Tibial artery (tissue), 4 donors: ENCODE data around the gene PRRC2B.

ENCODE experiments used
- DNase-seq, 2 donors: peaks; one replicate each; pipeline ENCODE4 v3.0.0-alpha.2; 2019
- H3K27ac ChIP-seq, 2 donors: fragments of 200-600 bp; sonication (generic) in 1 of 2; 1 replicate in 1 of 2; 2 replicates in 1 of 2; pipeline ENCODE4 v1.5.1; 2018 to 2019; ENCODE audit warnings: mild to moderate bottlenecking in 1 of 2
- H3K27me3 ChIP-seq, 2 donors: fragments of 200-600 bp; sonication (generic) in 1 of 2; one replicate each; pipeline versions ENCODE4 v1.5.1 to v1.6.0; 2016 to 2019
- H3K36me3 ChIP-seq, 3 donors: fragments of 200-600 bp; sonication (generic) in 2 of 3; one replicate each; pipeline ENCODE4 v1.5.1; 2016 to 2019; ENCODE audit warnings: mild to moderate bottlenecking in 2 of 3
- H3K4me1 ChIP-seq, 4 donors: fragments of 200-600 bp; sonication (generic) in 2 of 4; 1 replicate in 3 of 4; 2 replicates in 1 of 4; pipeline ENCODE4 v1.5.1; 2016 to 2019
- H3K4me3 ChIP-seq, 2 donors: fragments of 200-600 bp; sonication (generic) in 1 of 2; 1 replicate in 1 of 2; 2 replicates in 1 of 2; pipeline ENCODE4 v1.5.1; 2018 to 2019; ENCODE audit warnings: mild to moderate bottlenecking in 2 of 2
- H3K9me3 ChIP-seq, 3 donors: fragments of 200-600 bp; sonication (generic) in 1 of 3; one replicate each; pipeline ENCODE4 v1.5.1; 2016 to 2019
- intact Hi-C: fragments of 100-400 bp; cut with DNase I; formaldehyde crosslinking; loops from one replicate; pipeline ENCODE4 v1.15.0; 2023; ENCODE audit warnings: low total_unique reads
- TF ChIP-seq, protein P1 (sequence below), 2 experiments: fragments of 200-600 bp in 1 of 2; fragments of 450-650 bp in 1 of 2; IDR thresholded peaks; one replicate each; pipeline ENCODE4 v1.5.1; 2017 to 2019; ENCODE audit warnings: antibody characterized with exemption in 2 of 2, mild to moderate bottlenecking in 1 of 2, moderate library complexity in 1 of 2

PRRC2B gene

DNA sequence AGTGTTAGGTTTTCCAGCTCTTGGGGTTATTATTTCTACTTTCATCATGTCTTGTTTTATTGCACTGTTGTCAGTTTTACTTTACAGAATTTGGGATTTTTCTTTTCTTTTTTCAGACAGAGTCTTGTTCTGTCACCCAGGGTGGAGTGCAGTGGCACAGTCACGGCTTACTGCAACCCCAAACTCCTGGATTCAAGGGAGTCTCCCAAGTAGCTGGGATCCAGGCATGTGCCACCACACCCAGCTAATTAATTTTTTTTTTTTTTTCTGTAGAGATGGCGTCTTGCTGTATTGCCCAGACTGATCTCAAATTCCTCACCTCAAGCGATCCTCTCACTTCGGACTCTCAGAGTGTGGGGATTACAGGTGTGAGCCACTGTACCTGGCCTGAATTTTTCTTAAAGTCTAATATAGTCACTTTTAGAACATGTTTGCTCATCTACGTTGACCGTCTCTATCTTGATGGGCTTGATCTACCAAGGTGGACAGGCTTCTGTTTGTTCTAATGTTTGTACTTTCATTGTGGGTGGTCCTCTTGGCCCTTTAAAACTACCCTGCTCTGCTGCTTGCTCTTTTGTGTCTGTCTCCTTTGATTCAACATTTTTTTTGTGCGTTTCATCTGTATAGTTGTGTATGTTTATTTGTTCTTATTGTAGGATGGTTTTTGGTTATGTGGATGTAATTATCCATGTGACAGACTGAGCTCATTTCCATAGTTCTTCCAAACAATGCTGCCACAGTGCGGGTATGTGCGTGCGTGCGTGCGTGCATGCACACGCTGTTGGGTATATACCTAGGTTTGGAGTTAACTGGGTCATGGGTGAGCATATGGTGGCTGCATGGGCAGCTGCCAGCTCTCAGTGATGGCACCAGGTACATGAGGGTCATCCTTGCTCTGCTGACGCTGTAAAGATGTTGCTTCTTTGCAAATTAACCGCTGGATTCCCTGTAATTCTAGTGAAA, 18.1 kb downstream of the PRRC2B start:
- intact Hi-C loops = no loop called here
- no peak for DNase-seq
- H3K4me3 ChIP-seq = no peak overlapping the region
- no peak overlapping the region for H3K27ac ChIP-seq
- no peaks in the 10 kb centered on the region for H3K9me3 ChIP-seq
- H3K36me3 ChIP-seq = no peaks in the 10 kb centered on the region
- TF ChIP-seq, protein P1, sequence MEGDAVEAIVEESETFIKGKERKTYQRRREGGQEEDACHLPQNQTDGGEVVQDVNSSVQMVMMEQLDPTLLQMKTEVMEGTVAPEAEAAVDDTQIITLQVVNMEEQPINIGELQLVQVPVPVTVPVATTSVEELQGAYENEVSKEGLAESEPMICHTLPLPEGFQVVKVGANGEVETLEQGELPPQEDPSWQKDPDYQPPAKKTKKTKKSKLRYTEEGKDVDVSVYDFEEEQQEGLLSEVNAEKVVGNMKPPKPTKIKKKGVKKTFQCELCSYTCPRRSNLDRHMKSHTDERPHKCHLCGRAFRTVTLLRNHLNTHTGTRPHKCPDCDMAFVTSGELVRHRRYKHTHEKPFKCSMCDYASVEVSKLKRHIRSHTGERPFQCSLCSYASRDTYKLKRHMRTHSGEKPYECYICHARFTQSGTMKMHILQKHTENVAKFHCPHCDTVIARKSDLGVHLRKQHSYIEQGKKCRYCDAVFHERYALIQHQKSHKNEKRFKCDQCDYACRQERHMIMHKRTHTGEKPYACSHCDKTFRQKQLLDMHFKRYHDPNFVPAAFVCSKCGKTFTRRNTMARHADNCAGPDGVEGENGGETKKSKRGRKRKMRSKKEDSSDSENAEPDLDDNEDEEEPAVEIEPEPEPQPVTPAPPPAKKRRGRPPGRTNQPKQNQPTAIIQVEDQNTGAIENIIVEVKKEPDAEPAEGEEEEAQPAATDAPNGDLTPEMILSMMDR (IDR thresholded peaks at IDR 0.05) = no peak
- H3K4me1 ChIP-seq = peaks cover 0 to 81% (median 40%) of the 10 kb centered on the region in 4 donors
- no peaks in the 10 kb centered on the region for H3K27me3 ChIP-seq

- H3K27ac ChIP-seq = no peak overlapping the region
Observed at GRCh38 chr9:131416509-131416908, 22.6 kb downstream of the PRRC2B start.

GRCh38 chr9:131417264-131418142, 23.6 kb downstream of the PRRC2B start:
- intact Hi-C loops = no loop called here
- no peaks in the 10 kb centered on the region for H3K36me3 ChIP-seq
- peaks cover 0 to 84% (median 53%) of the 10 kb centered on the region in 4 donors for H3K4me1 ChIP-seq
- peak overlapping the region; percentile 23 to 24 for H3K27ac ChIP-seq
- H3K9me3 ChIP-seq = no peaks in the 10 kb centered on the region
- no peaks in the 10 kb centered on the region for H3K27me3 ChIP-seq
- DNase-seq = no peak
- H3K4me3 ChIP-seq = no peak overlapping the region
- TF ChIP-seq, protein P1 (IDR thresholded peaks at IDR 0.05) = no peak

More at GRCh38 chr9:131416509-131416908, 22.6 kb downstream of the PRRC2B start:
- peaks cover 0 to 83% (median 47%) of the 10 kb centered on the region in 4 donors for H3K4me1 ChIP-seq
- H3K36me3 ChIP-seq = no peaks in the 10 kb centered on the region
- TF ChIP-seq, protein P1 (IDR thresholded peaks at IDR 0.05) = no peak
- no peaks in the 10 kb centered on the region for H3K9me3 ChIP-seq
- no peak overlapping the region for H3K4me3 ChIP-seq
- no peaks in the 10 kb centered on the region for H3K27me3 ChIP-seq
- intact Hi-C loops = no loop called here
- DNase-seq = no peak

DNA sequence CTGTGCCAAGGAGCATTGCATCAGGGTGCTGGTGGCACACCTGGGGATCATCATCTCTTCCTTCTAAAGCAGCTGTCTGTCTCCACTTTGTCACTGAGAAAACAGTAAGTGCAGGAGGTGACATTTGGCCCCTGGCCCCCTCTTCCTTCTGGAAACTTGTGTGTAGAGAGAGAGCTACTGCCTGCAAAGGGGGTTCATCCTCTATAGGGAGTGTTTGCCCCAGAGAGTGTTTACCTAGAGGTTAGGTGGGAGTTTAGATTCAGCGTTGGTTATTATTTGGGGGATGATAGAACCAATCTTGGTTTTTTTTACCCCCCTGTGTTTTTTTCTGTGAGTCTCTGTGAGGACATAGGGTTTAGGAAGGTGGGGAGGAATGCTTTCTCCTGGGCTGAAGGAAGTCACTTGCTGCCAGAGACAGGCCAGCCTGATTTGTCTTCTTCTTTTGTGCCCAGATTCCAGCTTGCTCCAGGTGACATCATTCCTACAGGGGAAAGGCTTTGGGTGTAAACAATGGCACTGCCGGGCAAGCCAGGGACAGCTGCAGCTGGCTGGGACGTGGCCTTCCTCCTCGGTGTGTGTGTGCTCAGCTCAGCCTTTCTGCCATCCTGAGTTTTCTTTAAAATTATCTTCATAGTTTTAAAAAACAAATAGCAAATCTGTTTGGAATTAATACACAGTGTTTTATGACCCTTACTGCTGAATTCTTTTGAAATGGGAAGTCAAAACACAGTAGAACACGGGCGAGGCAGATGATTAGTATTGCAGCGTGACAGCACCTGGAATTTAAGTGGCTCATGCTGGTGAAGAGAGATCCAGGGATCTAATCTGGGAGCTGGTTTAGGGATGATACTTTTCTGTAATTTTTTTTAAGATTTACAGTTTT, 24.5 kb downstream of the PRRC2B start:
- Histone ChIP-seq H3K4me3 (no peak overlapping the region), H3K27me3 (no peaks in the 10 kb centered on the region), H3K4me1 (peaks cover 0 to 86% (median 60%) of the 10 kb centered on the region in 4 donors), H3K9me3 (no peaks in the 10 kb centered on the region), H3K27ac (peak overlapping the region; percentile 23 to 24), H3K36me3 (no peaks in the 10 kb centered on the region)
- DNase-seq = no peak
- intact Hi-C loops = no loop called here
- TF ChIP-seq, protein P1 (IDR thresholded peaks at IDR 0.05) = no peak
